Mesodermal cell (in vitro differentiated cells): ENCODE data around the gene C20orf173.
"Not testable (repeated sequence)": the region's sequence is repeated elsewhere in the genome, so short reads cannot be mapped to it uniquely, and the experiment has no call there.

ENCODE experiments used
- H3K27ac ChIP-seq: 2 replicates; pipeline ENCODE4 v1.7.0; 2013; ENCODE audit warnings: mild to moderate bottlenecking, low read depth, low read length, moderate library complexity; ENCODE audit not compliant: severe bottlenecking
- H3K36me3 ChIP-seq: 2 replicates; pipeline ENCODE4 v1.7.1; 2013; ENCODE audit warnings: mild to moderate bottlenecking, low read length, moderate library complexity; ENCODE audit not compliant: control insufficient read depth, insufficient read depth
- H3K4me1 ChIP-seq: one replicate; pipeline ENCODE4 v1.7.1; 2013; ENCODE audit warnings: mild to moderate bottlenecking, low read length; ENCODE audit not compliant: insufficient read depth, control insufficient read depth, poor library complexity, severe bottlenecking
- H3K4me3 ChIP-seq: 2 replicates; pipeline ENCODE4 v1.7.0; 2013; ENCODE audit warnings: low read length, control low read depth, mild to moderate bottlenecking; ENCODE audit not compliant: insufficient read depth, poor library complexity, severe bottlenecking; ENCODE audit errors: extremely low read depth
- H3K9me3 ChIP-seq: 2 replicates; pipeline ENCODE4 v1.7.1; 2013; ENCODE audit warnings: mild to moderate bottlenecking, low read length, moderate library complexity; ENCODE audit not compliant: control insufficient read depth
- WGBS, 2 experiments: methylation state at CpG; one replicate each; pipeline ENCODE4 v1.1.5; 2013; ENCODE audit warnings: missing lambda C conversion rate in 2 of 2; ENCODE audit not compliant: insufficient coverage in 2 of 2; 5-methylcytosine and 5-hydroxymethylcytosine counted together

The C20orf173 gene

DNA sequence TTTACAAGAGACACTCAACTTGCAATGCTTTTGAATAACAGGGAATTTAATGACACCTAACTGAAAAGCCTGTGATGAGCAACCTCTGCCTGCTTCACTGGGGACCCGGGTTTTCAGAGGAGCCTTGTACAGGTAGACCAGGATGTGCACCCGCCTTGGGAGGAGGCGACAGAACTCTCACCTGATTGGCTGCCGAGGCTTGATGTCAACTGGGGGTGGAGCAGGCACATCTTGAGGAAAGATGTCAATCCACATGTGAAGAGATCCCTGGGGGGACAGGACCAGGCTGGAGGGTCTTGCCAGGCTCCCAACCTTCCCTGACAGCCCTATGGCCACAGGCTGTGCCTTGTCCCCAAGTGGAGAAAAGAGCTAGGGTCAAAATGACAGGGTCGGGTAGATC, 32.2 kb upstream of the C20orf173 start:
- H3K4me3 ChIP-seq, result no peak overlapping the region
- peaks cover 27% of the 10 kb centered on the region for H3K36me3 ChIP-seq
- H3K9me3 ChIP-seq, result no peaks in the 10 kb centered on the region
- peaks cover 5% of the 10 kb centered on the region for H3K4me1 ChIP-seq
- no peak overlapping the region for H3K27ac ChIP-seq
- WGBS, 2 experiments, result 58 to 85% methylated on average over 2 to 5 of the region's 5 CpGs

- no peak overlapping the region for H3K4me3 ChIP-seq
- peaks cover 5% of the 10 kb centered on the region for H3K4me1 ChIP-seq
- H3K27ac ChIP-seq, result no peak overlapping the region
- H3K9me3 ChIP-seq, result no peaks in the 10 kb centered on the region
- WGBS, 2 experiments, result 21 to 24% methylated on average over 3 to 5 of the region's 7 CpGs
- H3K36me3 ChIP-seq, result peaks cover 31% of the 10 kb centered on the region
Measured at GRCh38 chr20:35561268-35561667, 31.8 kb upstream of the C20orf173 start.

- no peaks in the 10 kb centered on the region for H3K9me3 ChIP-seq
- 83 to 85% methylated on average over 7 to 10 of the region's 10 CpGs for WGBS, 2 experiments
- H3K4me1 ChIP-seq, result peaks cover 5% of the 10 kb centered on the region
- no peak overlapping the region for H3K27ac ChIP-seq
- peaks cover 39% of the 10 kb centered on the region for H3K36me3 ChIP-seq
- H3K4me3 ChIP-seq, result no peak overlapping the region
Measured at GRCh38 chr20:35560541-35560940, 31.1 kb upstream of the C20orf173 start.

DNA sequence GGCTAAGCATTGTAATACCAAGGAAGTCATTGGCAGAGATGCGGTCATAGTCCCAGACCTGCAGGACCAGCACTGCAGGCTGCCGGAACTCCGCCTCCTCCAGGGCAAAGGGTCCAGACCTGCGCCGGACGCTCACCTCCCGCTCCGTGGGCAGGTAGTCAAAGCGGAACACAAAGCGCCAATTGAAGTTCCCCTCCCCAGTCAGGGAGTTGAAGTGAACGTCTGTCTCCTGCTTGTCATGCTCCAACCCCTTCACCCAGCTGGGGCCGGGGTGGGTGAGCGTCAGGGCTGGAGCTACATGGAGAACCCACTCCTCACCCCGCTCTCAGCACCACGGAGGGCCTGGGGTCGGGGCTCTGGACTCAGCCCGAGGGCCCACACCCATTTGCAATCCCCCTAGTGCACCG, 30.7 kb upstream of the C20orf173 start:
- H3K4me3 ChIP-seq, result no peak overlapping the region
- H3K36me3 ChIP-seq, result peaks cover 43% of the 10 kb centered on the region
- peaks cover 5% of the 10 kb centered on the region for H3K4me1 ChIP-seq
- no peak overlapping the region for H3K27ac ChIP-seq
- H3K9me3 ChIP-seq, result no peaks in the 10 kb centered on the region
- WGBS, 2 experiments, result 85 to 86% methylated on average over 18 of the region's 18 CpGs

DNA sequence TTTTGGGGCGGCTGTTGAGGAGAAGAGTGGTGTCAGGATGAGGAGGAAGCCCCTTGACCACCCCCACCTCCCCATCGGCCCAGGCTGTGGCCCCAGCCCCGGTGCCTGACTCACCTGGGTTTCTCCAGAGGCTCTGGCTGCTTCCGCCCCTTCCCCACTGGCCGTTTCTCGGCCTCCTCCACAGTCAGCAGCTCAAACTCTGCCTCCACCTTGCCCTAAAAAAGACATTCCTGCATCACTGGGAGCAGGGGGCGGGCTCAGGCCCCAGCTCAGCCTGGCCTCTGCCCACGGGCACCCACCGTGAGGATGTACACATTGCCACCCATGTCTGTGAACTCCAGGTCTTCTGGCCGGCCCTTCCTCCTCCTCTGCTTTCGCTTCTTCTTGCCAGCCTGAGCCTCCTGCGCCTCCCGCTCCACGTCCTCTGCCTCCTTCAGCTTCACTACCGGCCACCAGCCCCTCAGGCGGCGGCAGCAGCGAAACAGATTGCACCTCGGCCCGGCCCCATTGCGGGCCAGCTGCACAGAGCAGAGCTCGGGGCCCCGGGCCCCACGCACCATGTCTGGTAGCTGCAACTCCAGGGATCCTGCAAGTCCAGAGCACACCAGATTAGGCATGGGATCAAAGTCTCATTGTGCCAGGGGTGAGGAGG, 29.7 kb upstream of the C20orf173 start:
- Histone ChIP-seq H3K9me3 (no peaks in the 10 kb centered on the region), H3K27ac (no peak overlapping the region), H3K36me3 (peaks cover 51% of the 10 kb centered on the region), H3K4me3 (no peak overlapping the region), H3K4me1 (peaks cover 5% of the 10 kb centered on the region)
- WGBS, 2 experiments, result 95% methylated on average over 13 to 18 of the region's 24 CpGs

DNA sequence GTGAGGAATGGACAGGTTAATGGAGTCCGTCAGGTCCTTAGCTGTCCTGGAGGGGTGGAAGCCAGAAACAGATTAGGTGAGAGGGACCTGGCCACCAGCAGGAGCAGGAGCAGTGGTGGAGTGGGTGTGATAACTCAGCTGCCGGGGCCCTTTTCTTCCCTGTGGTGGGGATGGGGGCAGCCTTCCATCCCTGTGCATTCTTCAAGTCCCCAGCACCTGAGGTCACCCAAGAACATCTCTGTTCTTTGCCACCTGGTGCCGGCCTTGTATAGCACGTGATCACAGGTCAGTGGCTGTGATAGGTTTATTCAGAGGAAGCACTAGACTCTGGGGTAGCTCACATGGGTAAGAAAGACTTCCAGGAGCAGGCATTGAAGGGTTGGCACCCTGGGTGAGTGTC, 29.0 kb upstream of the C20orf173 start:
- peaks cover 5% of the 10 kb centered on the region for H3K4me1 ChIP-seq
- no peak overlapping the region for H3K4me3 ChIP-seq
- 93 to 94% methylated on average over 3 to 4 of the region's 4 CpGs for WGBS, 2 experiments
- H3K27ac ChIP-seq, result no peak overlapping the region
- no peaks in the 10 kb centered on the region for H3K9me3 ChIP-seq
- peaks cover 58% of the 10 kb centered on the region for H3K36me3 ChIP-seq

DNA sequence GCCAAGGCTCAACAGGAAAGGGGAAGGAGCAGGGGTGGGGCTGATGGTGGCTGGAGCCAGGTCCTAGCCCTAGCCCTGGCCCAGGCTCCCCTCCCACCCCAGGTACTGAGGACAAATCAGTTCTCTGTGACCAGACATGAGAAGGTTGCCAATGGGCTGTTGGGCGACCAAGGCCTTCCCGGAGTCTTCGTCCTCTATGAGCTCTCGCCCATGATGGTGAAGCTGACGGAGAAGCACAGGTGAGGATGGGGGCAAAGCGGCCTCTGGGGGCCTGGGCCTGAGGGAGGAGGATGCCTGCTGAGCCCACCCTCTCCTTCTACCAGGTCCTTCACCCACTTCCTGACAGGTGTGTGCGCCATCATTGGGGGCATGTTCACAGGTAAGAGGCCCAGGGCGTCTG, 27.4 kb upstream of the C20orf173 start:
- no peak overlapping the region for H3K27ac ChIP-seq
- WGBS, 2 experiments, result 92 to 96% methylated on average over 3 to 5 of the region's 8 CpGs
- no peak overlapping the region for H3K4me3 ChIP-seq
- H3K4me1 ChIP-seq, result peaks cover 5% of the 10 kb centered on the region
- H3K36me3 ChIP-seq, result peaks cover 71% of the 10 kb centered on the region
- no peaks in the 10 kb centered on the region for H3K9me3 ChIP-seq

- Histone ChIP-seq H3K27ac (no peak overlapping the region), H3K36me3 (peaks cover 79% of the 10 kb centered on the region), H3K4me3 (no peak overlapping the region), H3K4me1 (peaks cover 4% of the 10 kb centered on the region), H3K9me3 (no peaks in the 10 kb centered on the region)
- WGBS, 2 experiments, result 95 to 96% methylated on average over 13 of the region's 21 CpGs
Measured at GRCh38 chr20:35555951-35556645, 26.6 kb upstream of the C20orf173 start.

DNA sequence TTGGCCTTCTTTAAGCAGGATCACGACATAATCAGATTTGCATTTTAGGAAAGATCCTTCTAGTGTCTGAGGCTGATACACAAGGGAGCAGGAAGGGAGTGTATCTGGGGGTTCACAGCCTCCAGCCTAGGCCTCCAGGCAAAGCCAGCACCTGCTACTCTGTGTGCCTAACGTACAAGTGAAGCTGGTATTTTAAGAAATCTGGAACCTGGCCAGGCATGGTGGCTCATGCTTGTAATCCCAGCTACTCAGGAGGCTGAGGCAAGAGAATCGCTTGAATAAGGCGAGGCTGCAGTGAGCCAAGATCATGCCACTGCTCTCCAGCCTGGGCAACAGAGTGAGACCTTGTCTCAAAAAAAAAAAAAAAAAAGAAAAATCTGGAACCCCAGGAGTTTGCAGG, 26.0 kb upstream of the C20orf173 start:
- not testable (repeated sequence) for H3K4me1 ChIP-seq, H3K27ac ChIP-seq, H3K4me3 ChIP-seq, H3K9me3 ChIP-seq
- WGBS, 2 experiments, result 86 to 100% methylated on average over 4 of the region's 4 CpGs
- H3K36me3 ChIP-seq, result peaks cover 86% of the 10 kb centered on the region

DNA sequence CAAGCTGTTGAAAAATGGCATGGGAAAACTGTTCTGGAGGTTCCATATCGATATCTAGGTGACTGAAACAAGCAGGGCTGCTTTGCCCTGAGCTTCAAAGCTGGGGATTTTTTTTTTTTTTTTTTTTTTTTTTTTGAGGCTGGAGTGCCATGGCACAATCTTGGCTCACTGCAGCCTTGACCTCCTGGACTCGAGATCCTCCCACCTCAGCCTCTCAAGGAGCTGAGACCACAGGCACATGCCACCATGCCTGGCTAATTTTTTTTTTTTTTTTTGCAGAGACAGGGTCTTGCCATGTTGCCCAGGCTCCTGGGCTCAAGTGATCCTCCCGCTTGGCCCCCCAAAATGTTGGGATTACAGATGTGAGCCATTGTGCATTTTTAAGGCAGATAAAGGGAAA, 23.5 kb upstream of the C20orf173 start:
- Histone ChIP-seq H3K4me3 (no peak overlapping the region), H3K4me1 (no peaks in the 10 kb centered on the region), H3K36me3 (peaks cover 94% of the 10 kb centered on the region), H3K27ac (no peak overlapping the region), H3K9me3 (no peaks in the 10 kb centered on the region)
- WGBS, 2 experiments, result 71 to 93% methylated on average over 1 to 2 of the region's 3 CpGs

DNA sequence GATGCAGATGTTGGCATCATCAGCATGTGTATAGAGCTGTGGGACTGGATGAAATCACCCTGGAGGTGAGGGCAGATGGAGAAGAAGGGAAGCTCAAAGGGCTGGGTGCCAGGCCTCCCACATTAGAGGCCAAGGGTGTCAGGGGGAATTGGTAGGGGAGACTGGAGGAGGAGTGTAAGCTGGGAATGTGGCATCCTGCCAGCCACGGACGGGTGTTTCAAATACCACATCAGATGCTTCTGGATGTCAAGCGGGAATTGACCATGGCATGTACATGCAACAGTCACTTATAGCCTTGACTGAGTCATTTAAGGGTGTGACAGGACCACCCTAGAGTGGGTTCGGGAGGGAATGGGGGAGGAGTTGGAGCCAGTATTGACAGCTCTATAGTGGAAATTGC, 22.1 kb upstream of the C20orf173 start:
- H3K4me3 ChIP-seq, result no peak overlapping the region
- 93 to 94% methylated on average over 4 of the region's 4 CpGs for WGBS, 2 experiments
- no peaks in the 10 kb centered on the region for H3K4me1 ChIP-seq
- no peaks in the 10 kb centered on the region for H3K9me3 ChIP-seq
- no peak overlapping the region for H3K27ac ChIP-seq
- H3K36me3 ChIP-seq, result peaks cover 95% of the 10 kb centered on the region
